NCI-H526 treated with DMSO at 0.1 percent for 48 hours (cell line): ENCODE results near the gene TBX1.

Source experiments
- DNase-seq: peaks from one replicate; lab custom pipeline; 2025; lab: John Stamatoyannopoulos, UW

The TBX1 gene

DNA sequence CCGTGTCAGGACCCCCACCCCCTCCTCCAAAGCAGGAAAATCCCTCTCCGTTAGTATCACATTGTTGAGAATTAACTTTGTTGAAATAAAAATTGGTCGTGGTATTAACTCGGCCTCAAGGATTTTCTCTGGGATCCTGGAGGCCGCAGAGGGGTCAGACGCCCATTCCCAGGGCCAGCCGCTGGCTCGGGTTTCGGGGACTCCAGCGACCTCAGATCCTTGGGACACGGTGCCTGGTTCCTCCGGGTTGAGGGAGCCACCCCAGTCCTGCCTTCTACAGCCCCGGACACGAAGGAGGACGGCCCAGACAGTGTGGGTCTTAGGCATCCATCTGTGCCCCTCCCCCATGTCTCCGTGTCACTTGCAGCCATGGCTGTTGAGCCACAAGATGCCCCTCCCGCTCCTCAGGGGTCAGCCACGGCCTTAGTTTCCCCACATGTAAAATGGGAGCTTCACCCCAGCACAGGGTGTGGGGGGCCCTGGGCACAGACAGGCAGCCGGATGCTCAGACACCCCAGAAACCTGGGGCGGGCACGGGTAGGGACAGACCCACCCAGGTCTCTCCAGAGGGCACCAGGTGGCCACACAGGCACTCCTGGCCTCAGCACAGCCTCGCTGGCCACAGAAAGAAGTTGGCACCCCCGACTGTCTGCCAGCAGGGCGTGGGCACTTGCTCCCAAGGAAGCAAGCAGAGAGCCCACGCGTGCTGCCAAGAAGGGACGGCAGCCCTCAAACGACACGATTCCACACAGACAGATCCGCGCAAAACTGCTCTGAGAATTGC is 21.7 kb upstream of the TBX1 start:
- DNase-seq, result no peak

DNA sequence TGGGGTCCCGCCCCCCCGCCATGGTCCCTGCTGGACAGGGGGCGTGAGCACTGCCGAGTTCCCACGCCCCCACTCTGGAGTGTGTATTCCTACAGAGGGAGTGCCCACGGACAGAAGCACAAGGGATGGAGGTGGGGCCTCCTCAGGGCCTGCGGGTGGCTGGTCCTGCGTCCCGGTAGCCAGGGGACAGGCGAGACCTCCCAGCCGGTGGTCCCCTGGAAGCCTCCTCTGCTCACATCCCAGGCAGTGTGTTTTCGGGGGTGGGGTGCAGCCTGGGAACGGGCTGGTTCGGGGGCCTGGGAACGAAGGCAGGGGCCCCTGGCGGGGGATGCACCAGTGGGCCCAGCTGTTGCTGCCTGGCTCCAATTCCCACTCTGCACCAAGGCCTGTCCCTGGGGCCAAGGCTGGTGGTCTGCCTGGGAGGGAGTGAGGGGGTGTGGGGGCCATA is 21.1 kb upstream of the TBX1 start:
- DNase-seq, result no peak

DNA sequence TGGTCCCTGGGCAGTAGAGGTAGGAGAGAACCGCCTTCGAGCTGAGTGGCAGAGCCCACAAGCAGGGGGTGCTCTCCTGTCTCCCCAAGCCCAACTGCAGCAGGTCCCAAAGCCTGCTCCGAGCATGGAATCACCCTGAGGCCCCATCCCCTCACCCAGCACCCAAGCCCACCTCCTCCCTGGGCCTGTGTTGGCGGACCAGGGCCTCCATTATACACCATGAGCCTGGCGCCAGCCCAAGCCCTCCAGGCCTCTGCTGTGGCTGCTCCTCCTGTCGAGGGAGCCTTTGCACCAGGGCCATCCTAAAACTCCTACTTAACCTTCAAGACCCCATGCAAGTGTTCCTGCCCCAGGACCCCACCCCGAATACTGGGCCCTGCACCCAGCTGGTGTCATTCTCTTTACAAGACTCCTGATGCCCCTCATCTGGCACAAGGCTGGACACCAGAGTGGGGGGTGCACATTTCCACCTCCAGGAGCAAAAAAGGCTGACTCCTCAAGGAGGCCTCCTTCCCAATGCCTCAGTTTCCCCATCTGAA is 20.6 kb upstream of the TBX1 start:
- DNase-seq, result no peak

DNA sequence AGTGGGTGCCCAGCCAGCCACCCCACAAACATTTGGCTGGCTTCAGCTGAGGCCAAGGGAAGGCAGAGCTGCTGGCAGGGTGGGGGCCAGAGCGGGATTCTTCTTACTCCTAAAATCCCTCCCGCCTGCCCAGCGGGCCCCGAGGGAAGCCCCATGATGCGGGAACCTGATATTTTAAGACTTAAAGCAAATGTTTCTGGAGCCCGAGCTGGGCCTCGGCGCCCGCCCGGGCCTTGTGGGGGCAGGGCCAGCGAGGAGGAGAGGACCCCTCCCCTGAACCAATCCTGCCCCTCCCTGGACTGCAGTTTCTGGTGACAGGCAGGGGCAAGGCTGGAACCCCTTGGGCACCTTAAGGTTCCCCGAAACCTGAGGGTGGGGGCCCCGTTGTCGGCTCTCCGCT is 20.0 kb upstream of the TBX1 start:
- DNase-seq, result no peak

DNA sequence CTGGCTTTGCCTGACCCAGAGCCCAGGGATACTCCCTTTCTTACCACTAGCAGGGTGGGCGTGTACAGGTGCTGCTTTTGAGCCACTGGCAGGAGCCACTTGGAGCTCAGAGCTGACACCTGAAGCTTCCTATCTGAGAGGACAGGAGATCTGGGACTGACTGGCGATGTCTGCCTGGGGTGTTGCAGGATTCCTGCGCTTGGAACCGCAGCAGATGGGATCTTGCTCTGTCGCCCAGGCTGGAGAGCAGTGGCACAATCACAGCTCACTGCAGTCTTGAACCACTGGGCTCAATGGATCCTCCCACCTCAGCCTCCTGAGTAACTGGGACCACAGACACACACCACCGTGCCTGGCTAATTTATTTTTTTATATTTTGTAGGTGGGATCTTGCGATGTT is 19.5 kb upstream of the TBX1 start:
- DNase-seq, result no peak

DNA sequence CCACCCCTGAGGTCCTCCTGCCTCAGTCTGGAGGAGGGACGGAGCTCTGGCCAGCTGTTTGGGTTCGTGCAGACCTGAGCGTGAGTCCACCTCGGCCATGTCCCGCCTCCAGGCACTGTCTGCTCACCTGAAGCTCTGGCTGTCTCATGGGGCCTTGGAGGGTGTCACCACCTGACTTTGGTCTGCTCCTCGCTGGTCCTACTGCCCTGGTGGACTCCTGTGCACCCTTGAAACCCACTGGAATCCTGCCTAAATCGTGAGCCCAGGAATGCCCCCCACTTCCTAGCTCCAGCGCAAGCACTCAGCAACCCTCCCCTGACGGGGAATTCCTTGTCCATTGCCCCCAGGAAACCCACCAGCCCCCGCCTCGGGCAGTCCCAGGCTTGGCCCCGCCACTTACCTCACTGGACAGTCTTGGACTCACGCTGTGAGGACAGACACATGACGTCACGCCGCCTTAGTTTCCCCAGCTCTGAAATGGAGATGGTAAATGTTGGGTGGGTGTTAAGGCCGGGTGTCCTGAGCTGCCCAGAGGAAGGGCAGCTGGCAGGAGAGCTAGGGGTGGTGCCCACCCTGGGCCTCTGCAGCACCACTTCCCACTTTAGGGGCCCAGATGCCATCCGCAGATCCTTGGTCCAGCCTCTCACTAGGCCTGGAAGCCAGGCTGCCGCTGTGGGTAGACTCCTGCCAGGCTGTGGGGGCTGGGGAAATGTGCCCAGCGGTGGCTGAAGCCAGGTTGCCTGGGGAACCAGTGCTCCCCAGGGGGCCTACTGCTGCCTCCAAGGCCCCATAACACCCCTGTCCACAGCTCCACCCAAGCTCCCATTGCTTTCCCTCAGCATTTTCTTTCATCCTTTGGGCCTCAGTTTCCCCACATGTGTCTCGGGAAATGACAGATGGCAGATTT is 18.2 kb upstream of the TBX1 start:
- no peak for DNase-seq

- no peak for DNase-seq
Measured at GRCh38 chr22:19743081-19743480, 17.5 kb upstream of the TBX1 start.

GRCh38 chr22:19743651-19744050 is 16.9 kb upstream of the TBX1 start:
- no peak for DNase-seq

DNA sequence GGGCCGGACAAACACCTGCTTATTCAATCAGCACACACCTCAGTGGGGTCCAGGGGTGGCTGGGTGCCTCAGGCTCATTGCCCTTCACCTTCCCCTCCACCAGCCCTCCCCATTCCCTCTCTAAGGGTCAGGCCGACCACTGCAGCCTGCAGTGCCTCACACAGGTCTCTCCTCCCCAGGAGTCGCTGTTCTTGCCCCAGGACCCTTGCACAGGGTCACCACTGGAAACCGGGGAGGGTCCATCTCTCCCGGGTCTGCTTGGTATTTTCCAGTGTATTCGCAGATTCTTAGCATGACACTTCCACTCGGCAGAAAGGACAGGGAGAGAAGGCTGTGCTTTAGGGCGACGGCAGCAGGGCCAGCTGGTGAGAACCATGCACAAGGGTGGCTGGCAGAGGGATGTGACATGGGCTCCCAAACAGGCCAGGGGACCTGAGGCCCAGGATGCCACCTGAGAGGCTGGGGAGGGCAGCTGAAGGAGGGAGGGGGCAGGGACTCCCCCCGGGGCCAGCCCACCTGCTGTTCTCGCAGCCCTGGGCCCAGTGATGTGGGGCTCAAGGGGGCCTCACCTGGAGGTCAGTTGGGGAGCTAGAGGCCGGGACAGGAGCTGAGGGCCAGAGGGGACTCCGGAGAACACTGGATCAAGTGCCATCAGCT is 16.1 kb upstream of the TBX1 start:
- DNase-seq, result no peak

DNA sequence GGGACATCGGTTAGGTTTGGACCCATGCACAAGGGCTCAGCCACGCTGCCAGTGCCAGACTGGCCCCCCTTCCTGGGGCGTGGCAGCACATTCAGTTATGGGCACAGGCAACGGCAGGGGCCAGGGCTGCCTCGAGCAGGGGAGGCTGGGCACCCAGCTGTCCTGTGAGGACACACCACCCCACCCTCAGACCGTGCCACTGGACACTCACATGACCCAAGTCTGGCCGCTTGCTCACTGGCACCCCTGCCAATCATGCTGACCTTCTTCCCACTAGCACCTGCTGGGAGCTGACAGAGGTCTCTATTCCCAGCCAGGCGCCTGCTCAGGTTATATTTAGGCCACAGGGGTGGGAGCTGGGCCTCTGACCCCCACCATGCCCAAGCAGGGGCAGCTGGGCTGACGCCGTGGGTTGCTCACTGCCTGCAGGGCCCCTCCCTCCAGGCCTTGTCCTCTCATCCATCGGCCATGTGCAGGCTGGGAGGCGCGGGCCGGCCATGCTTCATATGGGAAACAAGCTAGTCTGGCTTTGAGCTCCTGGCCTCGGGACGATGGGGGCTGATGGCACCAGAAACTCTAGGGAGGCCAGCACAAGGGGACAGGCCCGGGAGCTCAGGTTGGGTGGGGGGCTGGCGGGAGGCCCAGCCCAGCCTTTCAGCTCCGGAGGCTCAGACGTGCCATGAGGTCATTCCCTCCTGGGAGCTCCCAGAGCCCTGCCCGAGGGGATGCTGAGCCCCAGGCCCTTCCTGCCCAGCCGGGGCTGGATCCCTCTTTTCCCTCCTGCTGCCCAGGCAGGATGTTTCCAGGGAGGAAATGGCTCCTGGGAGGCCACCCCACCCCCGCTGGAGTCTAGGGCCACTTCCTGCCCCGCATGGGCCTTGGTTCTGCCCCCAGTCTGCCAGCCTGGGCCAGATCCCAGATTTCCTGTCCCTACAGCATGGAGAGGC is 15.2 kb upstream of the TBX1 start:
- no peak for DNase-seq

- DNase-seq, result no peak
Measured at GRCh38 chr22:19746726-19747125, 13.9 kb upstream of the TBX1 start.

- no peak for DNase-seq
Measured at GRCh38 chr22:19747551-19747950, 13.0 kb upstream of the TBX1 start.

GRCh38 chr22:19748139-19748538 is 12.4 kb upstream of the TBX1 start:
- no peak for DNase-seq

DNA sequence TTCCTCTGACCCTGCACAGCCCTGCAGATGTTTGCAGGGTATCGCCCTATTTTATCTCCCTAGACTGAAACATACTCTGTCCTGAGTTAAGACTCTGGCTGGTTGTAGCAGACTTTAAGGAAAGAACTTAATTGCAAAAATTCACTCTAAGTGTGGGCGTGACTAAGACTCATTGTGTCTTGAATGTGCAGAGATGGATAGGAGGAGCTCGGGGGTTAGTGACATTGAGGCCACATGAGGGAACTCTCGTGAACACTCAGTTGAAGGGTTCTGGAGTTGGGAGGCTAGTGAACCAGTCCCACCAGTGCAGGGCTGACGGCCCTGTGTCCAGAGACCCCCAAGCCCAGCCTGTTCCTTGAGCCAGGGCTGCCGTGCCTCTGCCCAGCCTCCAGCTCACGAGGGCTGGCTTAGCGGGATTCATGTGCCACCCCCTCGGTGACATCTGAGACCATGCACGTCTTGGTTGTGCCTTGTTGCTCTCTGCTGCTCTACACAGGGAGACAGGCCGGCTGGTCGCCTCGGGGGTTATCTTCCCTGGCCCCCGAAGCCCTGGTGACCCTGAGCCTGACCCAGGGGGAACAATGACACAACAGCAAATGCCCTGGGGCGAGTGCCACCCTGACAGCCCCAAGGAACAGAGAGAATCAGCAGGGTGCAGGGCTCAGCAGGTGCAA is 11.4 kb upstream of the TBX1 start:
- DNase-seq, result no peak

- no peak for DNase-seq
Measured at GRCh38 chr22:19749876-19750275, 10.7 kb upstream of the TBX1 start.

- DNase-seq, result no peak
Measured at GRCh38 chr22:19750507-19751490, 9.8 kb upstream of the TBX1 start.

DNA sequence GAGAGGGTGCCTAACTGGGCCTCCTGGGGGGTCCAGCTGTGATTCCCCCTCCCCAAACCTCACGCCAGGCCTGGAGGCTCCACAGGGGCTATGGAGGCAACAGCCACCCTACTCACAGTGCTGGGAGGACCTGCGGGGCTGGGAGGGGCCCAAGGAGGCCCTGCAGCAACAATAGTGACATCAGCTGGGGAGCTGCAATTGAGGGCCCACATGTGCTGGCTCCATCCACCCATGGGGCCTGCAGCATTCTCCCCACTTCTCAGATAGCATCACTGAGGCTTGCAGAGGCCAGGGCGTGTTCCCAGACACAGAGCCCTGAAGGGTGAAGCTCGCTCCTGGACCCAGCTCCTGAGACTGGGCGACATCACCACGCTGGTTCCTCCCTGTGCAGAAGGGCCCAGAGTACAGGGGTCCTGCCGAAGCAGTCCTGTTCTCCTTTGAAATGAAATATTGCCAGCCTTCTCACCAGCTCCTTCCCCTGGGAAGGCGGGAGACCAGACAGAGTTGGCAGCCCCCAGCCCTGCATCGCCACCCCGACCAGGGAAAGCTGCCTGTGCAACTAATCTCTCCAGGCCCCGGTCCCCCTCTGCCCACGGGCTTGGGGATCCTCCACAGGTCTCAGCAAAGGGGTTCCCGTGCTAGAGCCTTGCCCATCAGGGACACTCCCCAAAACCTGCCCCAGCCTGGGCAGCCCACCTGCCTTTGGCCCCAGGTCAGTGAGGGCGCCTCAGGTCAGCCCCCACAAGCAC is 8.9 kb upstream of the TBX1 start:
- no peak for DNase-seq

GRCh38 chr22:19753090-19753842 is 7.3 kb upstream of the TBX1 start:
- DNase-seq, result no peak
